Left ventricle myocardium inferior (tissue), 1 donor: Measurements from ENCODE around the gene ISOC2. TPM values are rescaled to one million over a fixed set of nuclear protein-coding genes. Genes with fewer than 3 reads are reported as not detected.
A peak's percentile ranks its signal among the peaks of the same experiment; 100 is the strongest.
"Not testable (repeated sequence)": the region's sequence is repeated elsewhere in the genome, so short reads cannot be mapped to it uniquely, and the experiment has no call there.

Source experiments
- DNase-seq: peaks from one replicate; pipeline ENCODE4 v3.0.0-alpha.2; 2020
- H3K27ac ChIP-seq: fragments of 200-600 bp; replicated peaks from 2 replicates; pipeline ENCODE4 v1.8.0; 2021
- H3K27me3 ChIP-seq: fragments of 200-600 bp; 2 replicates; pipeline ENCODE4 v1.8.0; 2021; ENCODE audit warnings: low read depth
- H3K36me3 ChIP-seq: fragments of 200-600 bp; 2 replicates; pipeline ENCODE4 v1.8.0; 2021
- H3K4me1 ChIP-seq: fragments of 200-600 bp; 2 replicates; pipeline ENCODE4 v1.8.0; 2021
- H3K4me3 ChIP-seq: fragments of 200-600 bp; 2 replicates; pipeline ENCODE4 v1.8.0; 2021; ENCODE audit warnings: mild to moderate bottlenecking, moderate library complexity
- H3K9me3 ChIP-seq: fragments of 200-600 bp; replicated peaks from 2 replicates; pipeline ENCODE4 v1.8.0; 2021
- intact Hi-C: fragments of 100-400 bp; cut with micrococcal nuclease; formaldehyde crosslinking; loops from one replicate; pipeline ENCODE4 v1.11.0; 2022
- total RNA-seq: library from RNA; stranded (reverse); fragmentation: NEBNext Ultra II Directional; extraction: Animal tissue kit (Norgen Biotek cat#: 25700); gene quantifications from one replicate; pipeline ENCODE4 v1.2.1, GENCODE V29; 2021
- TF ChIP-seq, protein P1 (sequence below): fragments of 200-600 bp; IDR thresholded peaks from 2 replicates; pipeline ENCODE4 v1.8.0; 2021; ENCODE audit warnings: antibody characterized with exemption, mild to moderate bottlenecking, borderline replicate concordance
- donor health status: DM: no; HTN: yes; CAD: no; lungs with severe emphysema.

ISOC2 gene
- total RNA-seq, 1 donor from 2014 or later, result 52.6 TPM

GRCh38 chr19:55503157-55503501 is 41.7 kb upstream of the ISOC2 start:
- no peak for DNase-seq
- TF ChIP-seq, protein P1, sequence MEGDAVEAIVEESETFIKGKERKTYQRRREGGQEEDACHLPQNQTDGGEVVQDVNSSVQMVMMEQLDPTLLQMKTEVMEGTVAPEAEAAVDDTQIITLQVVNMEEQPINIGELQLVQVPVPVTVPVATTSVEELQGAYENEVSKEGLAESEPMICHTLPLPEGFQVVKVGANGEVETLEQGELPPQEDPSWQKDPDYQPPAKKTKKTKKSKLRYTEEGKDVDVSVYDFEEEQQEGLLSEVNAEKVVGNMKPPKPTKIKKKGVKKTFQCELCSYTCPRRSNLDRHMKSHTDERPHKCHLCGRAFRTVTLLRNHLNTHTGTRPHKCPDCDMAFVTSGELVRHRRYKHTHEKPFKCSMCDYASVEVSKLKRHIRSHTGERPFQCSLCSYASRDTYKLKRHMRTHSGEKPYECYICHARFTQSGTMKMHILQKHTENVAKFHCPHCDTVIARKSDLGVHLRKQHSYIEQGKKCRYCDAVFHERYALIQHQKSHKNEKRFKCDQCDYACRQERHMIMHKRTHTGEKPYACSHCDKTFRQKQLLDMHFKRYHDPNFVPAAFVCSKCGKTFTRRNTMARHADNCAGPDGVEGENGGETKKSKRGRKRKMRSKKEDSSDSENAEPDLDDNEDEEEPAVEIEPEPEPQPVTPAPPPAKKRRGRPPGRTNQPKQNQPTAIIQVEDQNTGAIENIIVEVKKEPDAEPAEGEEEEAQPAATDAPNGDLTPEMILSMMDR, result no peak
- Histone ChIP-seq H3K27me3 (no peaks in the 10 kb centered on the region), H3K4me3 (peak overlapping the region; percentile 69), H3K4me1 (peaks cover 14% of the 10 kb centered on the region), H3K9me3 (no peaks in the 10 kb centered on the region), H3K36me3 (peaks cover 17% of the 10 kb centered on the region), H3K27ac (no peak overlapping the region)
- intact Hi-C loops, result no loop called here

- no peak overlapping the region for H3K27ac ChIP-seq
- H3K27me3 ChIP-seq, result no peaks in the 10 kb centered on the region
- TF ChIP-seq, protein P1, result no peak
- H3K4me1 ChIP-seq, result peaks cover 14% of the 10 kb centered on the region
- no peaks in the 10 kb centered on the region for H3K9me3 ChIP-seq
- H3K36me3 ChIP-seq, result peaks cover 17% of the 10 kb centered on the region
- DNase-seq, result no peak
- H3K4me3 ChIP-seq, result no peak overlapping the region
- intact Hi-C loops, result no loop called here
These were observed 40.9 kb upstream of the ISOC2 start for GRCh38 chr19:55502197-55502952.

DNA sequence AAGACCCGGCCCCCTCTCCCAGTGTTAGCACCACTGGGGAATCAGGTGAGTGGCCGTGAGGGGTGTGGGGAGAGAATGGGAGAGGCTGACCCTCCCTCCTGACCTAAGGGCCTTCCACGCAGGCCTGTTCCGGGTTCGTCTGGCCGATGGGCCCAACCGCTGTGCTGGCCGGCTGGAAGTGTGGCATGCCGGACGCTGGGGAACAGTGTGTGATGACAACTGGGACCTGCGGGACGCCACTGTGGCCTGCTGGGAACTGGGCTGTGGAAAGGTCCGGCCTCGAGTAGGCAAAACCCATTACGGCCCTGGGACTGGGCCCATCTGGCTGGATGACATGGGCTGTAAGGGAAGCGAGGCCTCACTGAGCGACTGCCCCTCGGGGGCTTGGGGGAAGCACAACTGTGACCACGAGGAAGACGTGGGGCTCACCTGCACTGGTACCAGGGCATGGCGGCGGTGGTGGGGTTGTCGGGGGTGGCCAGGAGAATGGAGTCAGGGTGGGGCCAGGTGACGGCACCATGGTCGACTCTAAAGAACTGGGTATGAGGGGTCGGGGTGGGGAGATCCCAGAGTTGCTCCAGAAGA is 39.0 kb upstream of the ISOC2 start:
- intact Hi-C loops, result no loop called here
- H3K4me3 ChIP-seq, result no peak overlapping the region

DNA sequence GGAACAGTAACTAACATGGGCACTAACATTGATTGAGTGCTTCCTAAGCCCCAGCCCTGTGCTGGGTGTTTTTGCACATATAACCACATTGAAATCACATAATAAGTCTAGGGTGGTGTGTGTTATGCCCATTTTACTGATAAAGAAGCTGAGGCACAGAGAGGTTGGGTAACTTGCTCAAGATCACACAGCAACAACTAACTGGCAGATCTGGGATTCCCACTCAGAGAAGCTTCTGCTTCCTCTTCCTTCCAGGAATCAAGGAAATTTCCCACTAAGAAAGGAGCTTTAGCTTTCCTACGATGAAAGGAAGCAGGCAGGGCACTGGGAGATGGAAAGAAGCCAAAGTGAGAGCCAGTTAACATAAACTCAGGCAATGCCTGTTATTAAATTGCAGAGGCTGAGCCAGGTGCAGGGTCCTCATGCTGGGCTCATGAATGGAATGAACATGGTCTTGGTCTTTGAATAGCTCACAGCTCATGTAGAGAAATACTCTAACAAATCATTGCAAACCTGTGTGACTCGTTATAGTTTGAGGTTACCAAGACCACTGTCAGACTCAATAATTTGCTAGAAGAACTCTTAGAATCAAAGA is 36.9 kb upstream of the ISOC2 start:
- Histone ChIP-seq H3K36me3 (peaks cover 23% of the 10 kb centered on the region), H3K27ac (no peak overlapping the region), H3K4me1 (peaks cover 21% of the 10 kb centered on the region), H3K4me3 (no peak overlapping the region), H3K9me3 (no peaks in the 10 kb centered on the region), H3K27me3 (peaks cover 16% of the 10 kb centered on the region)
- no peak for DNase-seq
- intact Hi-C loops, result no loop called here
- TF ChIP-seq, protein P1, result no peak

More for the DNA sequence above, 39.0 kb upstream of the ISOC2 start:
- Histone ChIP-seq H3K9me3 (no peaks in the 10 kb centered on the region), H3K36me3 (peaks cover 23% of the 10 kb centered on the region), H3K27ac (no peak overlapping the region), H3K27me3 (no peaks in the 10 kb centered on the region), H3K4me1 (peaks cover 16% of the 10 kb centered on the region)
- DNase-seq, result no peak
- TF ChIP-seq, protein P1, result no peak

DNA sequence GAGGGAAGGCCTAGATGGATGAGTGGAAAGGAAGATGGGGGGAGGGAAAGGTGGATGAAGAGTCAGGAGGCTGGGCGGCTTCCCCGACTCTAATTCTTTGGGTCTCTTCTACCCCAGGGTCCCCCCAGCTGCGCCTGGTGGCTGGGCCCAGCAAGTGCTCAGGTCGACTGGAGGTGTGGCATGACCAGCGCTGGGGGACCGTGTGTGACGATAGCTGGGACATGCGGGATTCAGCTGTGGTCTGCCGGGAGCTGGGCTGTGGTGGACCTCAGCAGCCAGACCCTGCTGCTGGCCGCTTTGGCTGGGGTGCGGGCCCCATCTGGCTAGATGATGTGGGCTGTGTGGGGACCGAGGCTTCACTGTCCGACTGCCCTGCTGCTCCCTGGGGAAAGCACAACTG is 36.3 kb upstream of the ISOC2 start:
- Histone ChIP-seq H3K27me3 (peaks cover 21% of the 10 kb centered on the region), H3K27ac (no peak overlapping the region), H3K4me3 (no peak overlapping the region), H3K36me3 (peaks cover 23% of the 10 kb centered on the region), H3K9me3 (no peaks in the 10 kb centered on the region), H3K4me1 (peaks cover 24% of the 10 kb centered on the region)
- DNase-seq, result no peak
- intact Hi-C loops, result no loop called here
- TF ChIP-seq, protein P1, result no peak

DNA sequence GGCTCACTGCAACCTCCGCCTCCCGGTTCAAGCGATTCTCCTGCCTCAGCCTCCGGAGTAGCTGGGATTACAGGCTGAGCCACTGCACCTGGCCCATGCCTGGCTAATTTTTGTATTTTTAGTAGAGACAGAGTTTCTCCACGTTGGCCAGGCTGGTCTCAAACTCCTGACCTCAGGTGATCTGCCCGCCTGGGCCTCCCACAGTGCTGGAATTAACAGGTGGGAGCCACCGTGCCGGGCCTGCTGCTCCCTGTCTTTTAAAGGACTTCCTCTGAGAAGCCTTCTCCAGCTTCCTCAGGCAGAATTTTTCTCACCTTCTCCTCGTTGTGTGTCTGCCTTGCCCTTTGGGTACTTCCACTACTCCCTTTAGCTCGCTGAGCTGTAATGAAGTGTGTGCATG is 35.4 kb upstream of the ISOC2 start:
- Histone ChIP-seq H3K4me1 (peaks cover 26% of the 10 kb centered on the region), H3K27me3 (peaks cover 27% of the 10 kb centered on the region), H3K36me3 (peaks cover 23% of the 10 kb centered on the region)
- H3K4me3 ChIP-seq, intact Hi-C loops, H3K9me3 ChIP-seq, H3K27ac ChIP-seq, DNase-seq: not testable (repeated sequence)
